ENCODE results near the gene FAM13A.

The FAM13A gene

GRCh38 chr4:88735564-88735963 lies 321.4 kb downstream of the FAM13A start:
- DNase-seq (ENCODE audit: insufficient read length, low spot score), result no peak
- FAIRE-seq, result no peak

DNA sequence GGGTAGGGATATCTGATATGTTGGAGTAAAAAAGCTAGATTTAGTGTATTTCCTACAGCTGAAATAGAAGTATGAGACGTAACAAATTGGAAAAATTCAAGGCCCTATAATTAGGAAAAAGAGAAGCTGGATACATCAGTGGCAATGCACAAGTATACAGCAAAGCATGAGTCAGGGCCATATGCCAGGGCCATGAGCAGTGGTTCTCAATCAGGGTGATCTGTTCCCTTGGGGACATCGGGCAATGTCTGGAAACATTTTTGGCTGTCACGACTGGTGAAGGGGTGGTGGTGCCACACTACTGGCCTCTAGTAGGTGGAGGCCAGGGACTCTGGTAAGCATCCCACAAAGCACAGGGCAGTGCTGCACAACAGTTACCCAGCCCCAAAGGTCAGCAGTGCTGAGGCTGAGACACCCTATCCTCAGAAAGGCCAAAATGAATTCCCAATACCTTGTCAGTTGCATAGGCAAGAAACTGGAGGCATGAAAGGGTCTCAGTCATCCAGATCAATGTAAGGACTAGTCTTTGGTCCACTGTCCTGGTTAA lies 322.5 kb downstream of the FAM13A start:
- FAIRE-seq, result no peak

GRCh38 chr4:88732714-88733368 lies 324.1 kb downstream of the FAM13A start:
- no peak for DNase-seq (ENCODE audit: insufficient read length, low spot score)
- FAIRE-seq, result no peak

More for the DNA sequence above, 322.5 kb downstream of the FAM13A start:
- DNase-seq (ENCODE audit: insufficient read length, low spot score), result no peak

DNA sequence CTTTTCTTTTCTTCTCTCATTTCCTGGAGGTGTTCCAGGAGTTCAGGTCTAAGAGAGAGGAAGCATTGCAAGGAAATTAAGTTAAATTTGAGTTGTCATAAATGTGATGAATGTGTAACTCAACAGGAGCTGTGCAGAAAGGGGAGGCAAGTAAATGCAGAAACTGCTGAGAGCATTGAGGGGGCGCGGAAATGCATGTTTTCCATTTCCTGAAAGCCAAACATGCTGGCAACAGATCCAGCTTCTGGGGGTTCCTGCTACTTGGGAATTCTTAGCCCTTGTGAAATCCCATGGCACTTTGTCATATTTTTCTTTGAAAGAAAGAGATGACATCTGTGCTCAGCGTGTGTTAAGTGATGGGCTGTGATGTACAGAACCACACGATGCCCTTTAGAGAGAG lies 325.6 kb downstream of the FAM13A start:
- FAIRE-seq (no peak), DNase-seq (ENCODE audit: insufficient read length, low spot score) (no peak)

DNA sequence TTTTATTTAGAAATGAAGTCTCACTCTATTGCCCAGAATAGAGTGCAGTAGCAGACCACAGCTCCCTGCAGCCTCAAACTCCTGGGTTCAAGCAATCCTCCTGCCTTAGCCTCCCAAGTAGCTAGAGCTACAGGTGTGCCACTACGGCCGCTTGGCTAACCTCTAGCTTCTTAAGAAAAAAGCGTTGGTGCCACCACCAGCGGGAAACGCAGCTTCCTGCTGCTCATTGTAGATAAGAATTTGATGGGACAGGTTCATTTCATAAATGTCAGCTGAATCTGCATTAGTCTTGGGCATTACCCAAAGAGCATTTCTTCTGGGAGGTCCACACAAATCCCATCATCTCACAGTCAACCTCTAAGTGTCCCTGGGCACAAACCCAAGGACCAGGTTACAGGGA lies 326.2 kb downstream of the FAM13A start:
- DNase-seq (ENCODE audit: insufficient read length, low spot score) (no peak), FAIRE-seq (no peak)

GRCh38 chr4:88729146-88729760 lies 327.7 kb downstream of the FAM13A start:
- FAIRE-seq (no peak), DNase-seq (ENCODE audit: insufficient read length, low spot score) (no peak)

GRCh38 chr4:88728146-88728545 lies 328.8 kb downstream of the FAM13A start:
- DNase-seq (ENCODE audit: insufficient read length, low spot score) (no peak), FAIRE-seq (no peak)

DNA sequence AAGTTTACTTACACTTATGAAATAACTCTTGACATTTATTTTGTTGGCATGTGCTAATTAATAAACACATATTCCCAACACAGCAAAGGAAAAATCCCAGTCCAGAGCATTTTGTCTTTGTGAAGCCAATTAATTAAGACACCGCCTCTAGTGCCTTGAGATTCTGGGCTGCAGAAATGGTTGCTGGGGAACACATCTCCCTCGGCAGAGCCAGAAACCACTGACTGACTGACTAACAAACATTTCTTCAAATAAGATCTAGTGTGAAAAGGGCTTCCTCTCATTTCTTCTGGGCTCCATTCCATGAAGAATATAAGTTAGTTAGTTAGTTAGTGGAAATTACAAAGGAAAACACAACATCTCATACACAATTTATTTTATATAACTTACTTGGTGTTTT lies 331.0 kb downstream of the FAM13A start:
- DNase-seq (ENCODE audit: insufficient read length, low spot score) (no peak), FAIRE-seq (no peak)

- FAIRE-seq, result no peak
Observed at GRCh38 chr4:88725143-88725542, 331.8 kb downstream of the FAM13A start.

GRCh38 chr4:88724406-88724805 lies 332.6 kb downstream of the FAM13A start:
- no peak for FAIRE-seq
- DNase-seq (ENCODE audit: insufficient read length, low spot score), result no peak

More at GRCh38 chr4:88725143-88725542, 331.8 kb downstream of the FAM13A start:
- no peak for DNase-seq (ENCODE audit: insufficient read length, low spot score)

DNA sequence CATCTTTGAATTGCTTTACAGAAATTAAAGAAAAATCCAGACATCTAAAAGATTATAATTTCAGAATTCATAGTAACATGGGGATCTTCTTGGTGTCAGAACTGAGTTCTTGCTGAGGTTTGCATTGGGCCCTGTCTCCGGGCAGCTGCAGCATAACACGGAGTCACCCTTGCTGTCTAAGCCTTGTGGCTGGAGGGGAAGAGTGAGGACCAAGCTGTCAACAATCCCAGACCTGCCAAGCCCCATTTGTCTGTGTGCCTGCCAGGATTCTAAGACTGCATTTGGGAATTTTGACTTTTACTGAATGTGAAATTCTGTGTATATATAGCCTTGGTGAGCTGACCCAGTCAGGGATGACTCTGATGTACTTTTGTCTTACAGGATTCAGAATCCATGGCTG lies 334.2 kb downstream of the FAM13A start:
- no peak for DNase-seq (ENCODE audit: insufficient read length, low spot score)
- FAIRE-seq, result no peak

DNA sequence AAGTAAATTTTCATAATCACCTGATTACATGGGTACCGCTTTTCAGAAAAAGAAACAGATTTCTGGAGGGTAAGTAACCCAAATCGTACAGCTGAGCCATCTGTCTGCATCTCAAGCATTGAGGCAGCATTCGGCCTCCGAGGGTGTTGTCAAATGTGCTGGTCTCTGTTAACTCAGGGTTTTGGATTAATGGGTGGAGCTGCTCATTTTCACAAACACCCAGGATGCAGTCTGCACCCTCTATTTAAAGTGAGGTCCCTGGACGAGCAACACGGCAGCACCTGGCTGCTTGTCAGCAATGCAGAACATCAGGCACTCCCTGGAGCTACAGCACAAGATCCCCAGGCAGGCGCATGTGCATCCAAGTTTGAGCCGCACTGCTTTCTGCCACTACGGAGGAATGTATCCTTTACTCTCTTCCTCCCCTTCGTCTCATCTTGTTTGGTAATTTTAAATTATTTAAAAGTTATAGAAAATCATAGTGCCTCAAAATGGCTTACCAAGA lies 334.7 kb downstream of the FAM13A start:
- no peak for DNase-seq (ENCODE audit: insufficient read length, low spot score)
- no peak for FAIRE-seq

- FAIRE-seq (no peak), DNase-seq (ENCODE audit: insufficient read length, low spot score) (no peak)
Observed at GRCh38 chr4:88720451-88721428, 336.2 kb downstream of the FAM13A start.

DNA sequence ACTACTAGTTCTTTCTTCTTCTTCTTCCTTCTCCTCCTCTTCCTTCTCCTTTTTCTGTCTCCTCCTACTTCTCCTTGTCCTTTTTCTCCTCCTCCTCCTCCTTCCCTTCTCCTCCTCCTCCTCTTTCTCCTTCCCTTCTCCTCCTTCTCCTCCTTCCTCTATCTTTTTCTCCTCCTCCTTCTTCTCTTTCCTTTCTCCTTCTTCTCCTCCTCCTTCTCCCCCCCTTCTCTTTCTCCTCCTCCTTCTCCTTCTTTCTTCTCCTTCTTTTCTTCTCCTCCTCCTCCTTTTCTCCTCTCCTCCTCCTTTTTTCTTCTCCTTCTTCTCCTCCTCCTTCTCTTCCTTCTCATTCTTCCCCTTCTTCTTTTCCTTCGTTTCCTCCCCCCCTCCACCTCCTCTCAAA lies 337.6 kb downstream of the FAM13A start:
- DNase-seq (ENCODE audit: insufficient read length, low spot score) (no peak), FAIRE-seq (no peak)

DNA sequence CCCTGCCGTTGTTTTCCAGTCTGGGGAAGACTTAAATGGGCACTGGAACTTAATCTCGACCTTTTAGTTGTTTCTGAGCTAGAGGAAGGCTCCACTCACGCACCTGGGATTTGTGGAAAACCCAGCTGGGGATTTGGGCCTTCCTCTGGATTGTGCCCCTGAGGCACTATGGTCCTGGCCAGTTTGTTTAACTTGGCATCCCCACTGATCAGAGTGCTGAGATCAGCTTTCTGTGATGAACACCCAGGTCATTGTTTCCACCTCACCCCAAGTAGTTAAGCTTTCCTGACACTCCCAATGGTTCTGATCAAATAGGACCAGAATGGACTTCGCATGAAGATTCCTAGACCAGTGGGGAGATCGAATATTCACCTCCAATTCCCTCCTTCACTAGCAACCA lies 338.9 kb downstream of the FAM13A start:
- DNase-seq (ENCODE audit: insufficient read length, low spot score) (no peak), FAIRE-seq (no peak)

DNA sequence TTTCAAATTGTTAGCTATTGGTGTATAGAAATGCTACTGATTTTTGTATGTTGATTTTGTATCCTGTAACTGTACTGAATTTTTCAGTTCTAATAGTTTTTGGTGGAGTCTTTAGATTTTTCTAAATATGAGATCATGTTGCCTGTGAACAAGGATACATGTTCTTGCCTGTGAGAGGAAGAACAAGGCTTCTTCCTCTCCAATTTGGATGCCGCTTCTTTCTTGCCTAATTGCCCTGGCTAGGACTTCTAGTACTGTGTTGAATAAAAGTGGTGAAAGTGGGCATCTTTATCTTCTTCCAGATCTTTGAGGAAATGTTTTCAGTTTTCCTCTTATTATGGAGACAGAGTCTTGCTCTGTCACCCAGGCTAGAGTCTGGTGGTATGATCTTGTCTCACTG lies 343.2 kb downstream of the FAM13A start:
- DNase-seq (ENCODE audit: insufficient read length, low spot score) (no peak), FAIRE-seq (no peak)

- no peak for FAIRE-seq
Observed at GRCh38 chr4:88709989-88710388, 347.0 kb downstream of the FAM13A start.

GRCh38 chr4:88706574-88706973 lies 350.4 kb downstream of the FAM13A start:
- FAIRE-seq, result no peak
- DNase-seq (ENCODE audit: insufficient read length, low spot score), result peak; percentile 10

More at GRCh38 chr4:88709989-88710388, 347.0 kb downstream of the FAM13A start:
- DNase-seq (ENCODE audit: insufficient read length, low spot score), result no peak

GRCh38 chr4:88705805-88706492 lies 351.0 kb downstream of the FAM13A start:
- FAIRE-seq, result no peak

GRCh38 chr4:88705223-88705622 lies 351.8 kb downstream of the FAM13A start:
- FAIRE-seq (no peak), DNase-seq (ENCODE audit: insufficient read length, low spot score) (no peak)

More at GRCh38 chr4:88705805-88706492, 351.0 kb downstream of the FAM13A start:
- no peak for DNase-seq (ENCODE audit: insufficient read length, low spot score)

Data from HTR-8/SVneo (cell line).